Skeletal muscle satellite cell (primary cell): ENCODE results near the gene AKAP13.
A peak's percentile ranks its signal among the peaks of the same experiment; 100 is the strongest.
"Not testable (repeated sequence)": the region's sequence is repeated elsewhere in the genome, so short reads cannot be mapped to it uniquely, and the experiment has no call there.

Experiments
- H3K27me3 ChIP-seq: 2 replicates; pipeline ENCODE4 v1.7.0; 2013; ENCODE audit warnings: low read length; ENCODE audit not compliant: control insufficient read depth, insufficient read depth
- H3K36me3 ChIP-seq: 2 replicates; pipeline ENCODE4 v1.7.0; 2013; ENCODE audit warnings: mild to moderate bottlenecking, control low read depth, low read length; ENCODE audit not compliant: insufficient read depth
- H3K4me1 ChIP-seq: 2 replicates; pipeline ENCODE4 v1.7.0; 2013; ENCODE audit warnings: low read length; ENCODE audit not compliant: control insufficient read depth, insufficient read depth
- H3K4me2 ChIP-seq: 2 replicates; pipeline ENCODE4 v1.7.0; 2013; ENCODE audit warnings: mild to moderate bottlenecking, low read length
- H3K4me3 ChIP-seq: 2 replicates; pipeline ENCODE4 v1.7.0; 2013; ENCODE audit warnings: low read length
- H3K9ac ChIP-seq: 2 replicates; pipeline ENCODE4 v1.7.0; 2013; ENCODE audit warnings: mild to moderate bottlenecking, low read depth, low read length, moderate library complexity
- H3K9me3 ChIP-seq: replicated peaks from 2 replicates; pipeline ENCODE4 v1.7.0; 2013; ENCODE audit warnings: mild to moderate bottlenecking, control low read depth, low read length

The AKAP13 gene

GRCh38 chr15:85651548-85651947 lies 271.1 kb downstream of the AKAP13 start:
- Histone ChIP-seq H3K36me3 (peaks cover 18% of the 10 kb centered on the region), H3K4me1 (peaks cover 14% of the 10 kb centered on the region), H3K9ac (no peak overlapping the region), H3K4me3 (no peak overlapping the region), H3K27me3 (no peaks in the 10 kb centered on the region), H3K4me2 (no peak overlapping the region), H3K9me3 (no peaks in the 10 kb centered on the region)

GRCh38 chr15:85652457-85652856 lies 272.1 kb downstream of the AKAP13 start:
- no peak overlapping the region for H3K4me3 ChIP-seq
- H3K4me1 ChIP-seq: peaks cover 14% of the 10 kb centered on the region
- H3K36me3 ChIP-seq: peaks cover 16% of the 10 kb centered on the region

GRCh38 chr15:85657132-85657531 lies 276.7 kb downstream of the AKAP13 start:
- Histone ChIP-seq H3K9ac (no peak overlapping the region), H3K4me3 (no peak overlapping the region), H3K36me3 (peaks cover 16% of the 10 kb centered on the region), H3K9me3 (no peaks in the 10 kb centered on the region), H3K4me1 (no peaks in the 10 kb centered on the region), H3K27me3 (no peaks in the 10 kb centered on the region), H3K4me2 (no peak overlapping the region)

More at GRCh38 chr15:85652457-85652856, 272.1 kb downstream of the AKAP13 start:
- H3K27me3 ChIP-seq: no peaks in the 10 kb centered on the region
- H3K9ac ChIP-seq: no peak overlapping the region
- H3K9me3 ChIP-seq: no peaks in the 10 kb centered on the region
- H3K4me2 ChIP-seq: no peak overlapping the region

- no peaks in the 10 kb centered on the region for H3K4me1 ChIP-seq
- peaks cover 26% of the 10 kb centered on the region for H3K36me3 ChIP-seq
- no peak overlapping the region for H3K4me3 ChIP-seq
- H3K9me3 ChIP-seq: no peaks in the 10 kb centered on the region
- H3K9ac ChIP-seq: no peak overlapping the region
- no peaks in the 10 kb centered on the region for H3K27me3 ChIP-seq
- no peak overlapping the region for H3K4me2 ChIP-seq
Measured at GRCh38 chr15:85658816-85659215, 278.4 kb downstream of the AKAP13 start.

GRCh38 chr15:85661859-85662258 lies 281.5 kb downstream of the AKAP13 start:
- peaks cover 35% of the 10 kb centered on the region for H3K36me3 ChIP-seq
- no peak overlapping the region for H3K4me3 ChIP-seq

GRCh38 chr15:85665677-85666076 lies 285.3 kb downstream of the AKAP13 start:
- H3K36me3 ChIP-seq: peaks cover 51% of the 10 kb centered on the region
- not testable (repeated sequence) for H3K9me3 ChIP-seq

More at GRCh38 chr15:85661859-85662258, 281.5 kb downstream of the AKAP13 start:
- no peak overlapping the region for H3K9ac ChIP-seq
- H3K4me2 ChIP-seq: no peak overlapping the region
- no peaks in the 10 kb centered on the region for H3K9me3 ChIP-seq
- H3K4me1 ChIP-seq: peaks cover 2% of the 10 kb centered on the region
- no peaks in the 10 kb centered on the region for H3K27me3 ChIP-seq

GRCh38 chr15:85667491-85668424 lies 287.4 kb downstream of the AKAP13 start:
- Histone ChIP-seq H3K4me3 (peak overlapping the region; percentile 29), H3K36me3 (peaks cover 52% of the 10 kb centered on the region), H3K4me2 (peak overlapping the region; percentile 66), H3K27me3 (no peaks in the 10 kb centered on the region), H3K9ac (peak overlapping the region; percentile 81), H3K9me3 (no peaks in the 10 kb centered on the region), H3K4me1 (peaks cover 25% of the 10 kb centered on the region)

More at GRCh38 chr15:85665677-85666076, 285.3 kb downstream of the AKAP13 start:
- not testable (repeated sequence) for H3K9ac ChIP-seq, H3K27me3 ChIP-seq, H3K4me2 ChIP-seq, H3K4me3 ChIP-seq
- H3K4me1 ChIP-seq: peaks cover 17% of the 10 kb centered on the region

GRCh38 chr15:85671156-85671555 lies 290.8 kb downstream of the AKAP13 start:
- peaks cover 30% of the 10 kb centered on the region for H3K4me1 ChIP-seq
- H3K9ac ChIP-seq: no peak overlapping the region
- H3K9me3 ChIP-seq: no peaks in the 10 kb centered on the region
- H3K4me2 ChIP-seq: no peak overlapping the region
- H3K4me3 ChIP-seq: no peak overlapping the region
- peaks cover 34% of the 10 kb centered on the region for H3K36me3 ChIP-seq
- H3K27me3 ChIP-seq: no peaks in the 10 kb centered on the region

- Histone ChIP-seq H3K36me3 (peaks cover 37% of the 10 kb centered on the region), H3K4me1 (peaks cover 22% of the 10 kb centered on the region), H3K9me3 (no peaks in the 10 kb centered on the region), H3K27me3 (no peaks in the 10 kb centered on the region), H3K4me2 (no peak overlapping the region), H3K4me3 (no peak overlapping the region), H3K9ac (peak overlapping the region; percentile 13)
Measured at GRCh38 chr15:85672332-85673084, 292.1 kb downstream of the AKAP13 start.

GRCh38 chr15:85673326-85673725 lies 292.9 kb downstream of the AKAP13 start:
- no peaks in the 10 kb centered on the region for H3K9me3 ChIP-seq
- H3K27me3 ChIP-seq: no peaks in the 10 kb centered on the region
- peak overlapping the region; percentile 13 for H3K9ac ChIP-seq
- H3K4me2 ChIP-seq: no peak overlapping the region
- H3K4me3 ChIP-seq: no peak overlapping the region
- peaks cover 38% of the 10 kb centered on the region for H3K36me3 ChIP-seq
- H3K4me1 ChIP-seq: peaks cover 16% of the 10 kb centered on the region

- Histone ChIP-seq H3K27me3 (no peaks in the 10 kb centered on the region), H3K9me3 (no peaks in the 10 kb centered on the region), H3K36me3 (peaks cover 20% of the 10 kb centered on the region), H3K9ac (no peak overlapping the region), H3K4me1 (peaks cover 13% of the 10 kb centered on the region), H3K4me3 (no peak overlapping the region), H3K4me2 (no peak overlapping the region)
Measured at GRCh38 chr15:85676342-85677098, 296.1 kb downstream of the AKAP13 start.
